Measurements from ENCODE around the gene FRMD1. TPM values are rescaled to one million over a fixed set of nuclear protein-coding genes. Genes with fewer than 3 reads are reported as not detected.

The FRMD1 gene
- total RNA-seq, 2 donors from 2014 or later = not detected

DNA sequence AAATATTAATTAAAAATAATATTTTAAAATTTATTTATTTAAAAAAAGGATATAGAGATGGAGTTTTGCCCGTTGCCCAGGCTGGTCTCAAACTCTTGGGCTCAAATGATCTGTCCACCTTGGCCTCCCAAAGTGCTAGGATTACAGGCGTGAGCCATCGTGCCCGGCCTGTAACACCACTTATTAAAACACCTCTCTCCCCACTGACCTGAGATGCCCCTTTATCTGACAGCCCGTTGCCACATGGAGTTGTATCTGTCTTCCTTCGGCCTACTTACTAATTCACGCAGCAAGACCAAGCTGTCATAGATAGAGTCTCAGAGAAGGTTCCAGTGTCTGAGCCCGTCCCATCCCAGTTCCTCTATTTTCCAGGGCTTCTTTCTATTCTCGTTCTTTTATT, 50.8 kb downstream of the FRMD1 start:
- ATAC-seq = no peak
- intact Hi-C loops (cut with DNase I) = no loop called here

GRCh38 chr6:168027521-168027920, 51.5 kb downstream of the FRMD1 start:
- ATAC-seq = no peak
- H3K4me3 ChIP-seq = no peak overlapping the region
- intact Hi-C loops (cut with DNase I) = no loop called here

More for the DNA sequence above, 50.8 kb downstream of the FRMD1 start:
- no peak overlapping the region for H3K27ac ChIP-seq
- no peaks in the 10 kb centered on the region for H3K36me3 ChIP-seq (replicated peaks in 1 of 2; ENCODE audit: insufficient read depth in 1 of 2, low read depth in 2 of 2)
- 89 to 90% methylated on average over 9 of the region's 9 CpGs for WGBS, 2 donors
- H3K9me3 ChIP-seq = no peaks in the 10 kb centered on the region
- peaks cover 6% of the 10 kb centered on the region for H3K4me1 ChIP-seq
- TF ChIP-seq, protein P1, sequence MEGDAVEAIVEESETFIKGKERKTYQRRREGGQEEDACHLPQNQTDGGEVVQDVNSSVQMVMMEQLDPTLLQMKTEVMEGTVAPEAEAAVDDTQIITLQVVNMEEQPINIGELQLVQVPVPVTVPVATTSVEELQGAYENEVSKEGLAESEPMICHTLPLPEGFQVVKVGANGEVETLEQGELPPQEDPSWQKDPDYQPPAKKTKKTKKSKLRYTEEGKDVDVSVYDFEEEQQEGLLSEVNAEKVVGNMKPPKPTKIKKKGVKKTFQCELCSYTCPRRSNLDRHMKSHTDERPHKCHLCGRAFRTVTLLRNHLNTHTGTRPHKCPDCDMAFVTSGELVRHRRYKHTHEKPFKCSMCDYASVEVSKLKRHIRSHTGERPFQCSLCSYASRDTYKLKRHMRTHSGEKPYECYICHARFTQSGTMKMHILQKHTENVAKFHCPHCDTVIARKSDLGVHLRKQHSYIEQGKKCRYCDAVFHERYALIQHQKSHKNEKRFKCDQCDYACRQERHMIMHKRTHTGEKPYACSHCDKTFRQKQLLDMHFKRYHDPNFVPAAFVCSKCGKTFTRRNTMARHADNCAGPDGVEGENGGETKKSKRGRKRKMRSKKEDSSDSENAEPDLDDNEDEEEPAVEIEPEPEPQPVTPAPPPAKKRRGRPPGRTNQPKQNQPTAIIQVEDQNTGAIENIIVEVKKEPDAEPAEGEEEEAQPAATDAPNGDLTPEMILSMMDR (IDR thresholded peaks at IDR 0.05) = no peak
- TF ChIP-seq POLR2A (IDR thresholded peaks at IDR 0.05) = no peak
- no peak overlapping the region for H3K4me3 ChIP-seq
- DNase-seq = no peak
- no peaks in the 10 kb centered on the region for H3K27me3 ChIP-seq

DNA sequence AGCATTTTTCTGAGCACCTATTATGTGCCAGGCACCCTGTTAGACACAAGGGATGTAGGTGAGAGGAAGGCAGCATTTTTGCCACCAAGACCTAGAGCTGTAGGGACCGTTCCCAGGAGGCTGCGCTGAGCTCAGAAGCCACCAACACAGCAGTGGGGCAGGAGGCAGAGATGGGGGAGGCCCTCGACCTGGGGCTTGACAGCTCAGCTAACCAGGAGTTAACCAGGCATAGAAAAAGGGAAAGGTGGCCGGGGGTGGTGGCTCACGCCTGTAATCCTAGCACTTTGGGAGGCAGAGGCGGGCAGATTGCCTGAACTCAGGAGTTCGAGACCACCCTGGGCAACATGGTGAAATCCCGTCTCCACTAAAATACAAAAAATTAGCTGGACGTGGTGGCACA, 52.1 kb downstream of the FRMD1 start:
- TF ChIP-seq POLR2A (IDR thresholded peaks at IDR 0.05) = no peak
- TF ChIP-seq, protein P1 (IDR thresholded peaks at IDR 0.05) = no peak
- ATAC-seq (no peak), DNase-seq (no peak)
- Histone ChIP-seq H3K4me1 (peaks cover 6% of the 10 kb centered on the region), H3K36me3 (replicated peaks in 1 of 2; ENCODE audit: insufficient read depth in 1 of 2, low read depth in 2 of 2) (no peaks in the 10 kb centered on the region), H3K27ac (no peak overlapping the region), H3K27me3 (no peaks in the 10 kb centered on the region), H3K9me3 (no peaks in the 10 kb centered on the region), H3K4me3 (no peak overlapping the region)
- intact Hi-C loops (cut with DNase I) = no loop called here
- WGBS, 2 donors = 79 to 81% methylated on average over 9 of the region's 9 CpGs

More at GRCh38 chr6:168027521-168027920, 51.5 kb downstream of the FRMD1 start:
- 87 to 88% methylated on average over 13 to 16 of the region's 16 CpGs for WGBS, 2 donors
- peaks cover 6% of the 10 kb centered on the region for H3K4me1 ChIP-seq
- no peak for TF ChIP-seq POLR2A (IDR thresholded peaks at IDR 0.05)
- TF ChIP-seq, protein P1 (IDR thresholded peaks at IDR 0.05) = no peak
- H3K36me3 ChIP-seq (replicated peaks in 1 of 2; ENCODE audit: insufficient read depth in 1 of 2, low read depth in 2 of 2) = no peaks in the 10 kb centered on the region
- no peak overlapping the region for H3K27ac ChIP-seq
- DNase-seq = no peak
- no peaks in the 10 kb centered on the region for H3K27me3 ChIP-seq
- H3K9me3 ChIP-seq = no peaks in the 10 kb centered on the region

DNA sequence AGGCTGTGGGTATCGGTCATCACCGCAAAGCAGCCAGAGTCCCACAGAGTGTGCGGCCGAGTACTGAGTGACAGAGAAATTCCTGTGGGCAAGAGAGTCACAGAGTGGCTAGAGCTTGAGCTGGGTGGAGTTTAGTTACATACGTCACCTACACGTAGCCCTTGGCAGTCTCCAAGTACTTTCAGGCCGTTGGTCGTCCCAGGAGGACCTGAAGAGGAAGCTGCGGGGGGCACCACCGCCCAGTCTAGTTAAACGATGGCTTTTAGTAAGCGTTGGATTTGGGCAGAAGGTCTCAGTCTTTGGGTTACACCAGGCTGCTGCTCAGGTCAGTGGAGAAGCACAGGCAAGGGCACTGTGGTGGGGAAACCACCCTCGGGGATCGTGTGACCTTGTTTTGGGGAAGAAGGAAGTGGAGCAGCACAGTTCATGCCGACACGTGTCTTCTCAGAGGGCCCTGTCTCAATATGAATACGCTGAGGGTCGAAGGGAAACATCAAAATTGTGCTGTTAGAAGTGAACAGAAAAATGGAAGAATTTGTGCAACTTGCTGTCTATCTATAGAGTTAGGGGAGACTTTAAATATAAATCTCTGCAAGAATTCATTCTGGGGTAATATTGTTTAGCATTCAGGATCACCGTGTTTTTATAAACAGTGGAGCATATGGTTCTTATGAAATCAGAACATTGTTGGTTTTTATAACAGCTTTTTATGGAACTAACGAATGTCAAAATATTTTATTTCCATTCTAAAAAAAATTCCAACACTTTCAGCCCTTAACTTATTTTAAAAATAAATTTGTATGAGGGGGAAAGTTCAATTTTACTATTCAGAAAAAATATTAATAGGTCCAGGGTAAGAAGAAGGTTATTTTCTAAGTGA, 52.9 kb downstream of the FRMD1 start:
- H3K4me1 ChIP-seq = peaks cover 6% of the 10 kb centered on the region
- H3K9me3 ChIP-seq = no peaks in the 10 kb centered on the region
- H3K36me3 ChIP-seq (replicated peaks in 1 of 2; ENCODE audit: insufficient read depth in 1 of 2, low read depth in 2 of 2) = no peaks in the 10 kb centered on the region
- DNase-seq (no peak), ATAC-seq (no peak)
- WGBS, 2 donors = 80 to 81% methylated on average over 20 of the region's 20 CpGs
- no peaks in the 10 kb centered on the region for H3K27me3 ChIP-seq
- intact Hi-C loops (cut with DNase I) = no loop called here
- H3K27ac ChIP-seq = no peak overlapping the region
- TF ChIP-seq POLR2A (IDR thresholded peaks at IDR 0.05) = no peak
- TF ChIP-seq, protein P1 (IDR thresholded peaks at IDR 0.05) = no peak
- H3K4me3 ChIP-seq = no peak overlapping the region
